Kidney (tissue), 22 donors: Measurements from ENCODE around the gene RUVBL1. TPM values are rescaled to one million over a fixed set of nuclear protein-coding genes. Genes with fewer than 3 reads are reported as not detected.

ENCODE experiments used
- DNase-seq, 5 donors: peaks; one replicate each; pipeline ENCODE4 v3.0.0-alpha.2; 2013 to 2020
- FAIRE-seq: peaks from 2 replicates; lab custom pipeline; 2012; peaks lifted over from hg19 to GRCh38; lab: Jason Lieb, UNC
- H3K27ac ChIP-seq, 2 donors: one replicate each; pipeline ENCODE4 v1.7.0; 2013; ENCODE audit warnings: low read depth in 2 of 2, low read length in 2 of 2, inconsistent platforms in 1 of 2
- H3K27me3 ChIP-seq: one replicate; pipeline ENCODE4 v1.7.1; 2013; ENCODE audit warnings: low read length, inconsistent platforms; ENCODE audit not compliant: control insufficient read depth, insufficient read depth
- H3K36me3 ChIP-seq, 3 donors: one replicate each; pipeline versions ENCODE4 v1.7.0 to v1.7.1; 2013; ENCODE audit warnings: low read length in 3 of 3, control low read depth in 1 of 3, inconsistent platforms in 1 of 3; ENCODE audit not compliant: insufficient read depth in 3 of 3, control insufficient read depth in 2 of 3
- H3K4me1 ChIP-seq, 3 donors: one replicate each; pipeline versions ENCODE4 v1.7.0 to v1.7.1; 2013; ENCODE audit warnings: low read length in 3 of 3, inconsistent platforms in 1 of 3, low read depth in 1 of 3; ENCODE audit not compliant: control insufficient read depth in 2 of 3, insufficient read depth in 2 of 3
- H3K4me3 ChIP-seq, 3 donors: one replicate each; pipeline versions ENCODE4 v1.7.0 to v1.8.1; 2013; ENCODE audit warnings: low read length in 3 of 3, control low read depth in 1 of 3, inconsistent platforms in 1 of 3
- H3K9ac ChIP-seq, 3 donors: one replicate each; pipeline versions ENCODE4 v1.7.0 to v1.7.1; 2013; ENCODE audit warnings: low read length in 3 of 3, control low read depth in 1 of 3, inconsistent platforms in 1 of 3
- H3K9me3 ChIP-seq, 3 donors: one replicate each; pipeline versions ENCODE4 v1.7.0 to v1.7.1; 2013; ENCODE audit warnings: low read length in 3 of 3, control low read depth in 1 of 3, inconsistent platforms in 1 of 3; ENCODE audit not compliant: control insufficient read depth in 2 of 3, insufficient read depth in 1 of 3
- CTCF ChIP-seq: IDR thresholded peaks from 3 replicates; pipeline ENCODE4 v1.5.1; 2012; ENCODE audit warnings: mild to moderate bottlenecking, moderate library complexity, borderline replicate concordance; ENCODE audit not compliant: insufficient read depth; ENCODE audit errors: extremely low read depth
- intact Hi-C: fragments of 100-400 bp; cut with DNase I; formaldehyde crosslinking; loops from one replicate; pipeline ENCODE4 v1.11.1; 2022
- long read RNA-seq, 10 donors: library from polyadenylated mRNA in 1 of 10; unstranded in 1 of 10; transcript quantifications; one replicate each; pipeline ENCODE4 v2.0.0 and lab custom pipeline, GENCODE V29; 2021 to 2026
- polyA plus RNA-seq: library from polyadenylated mRNA; stranded (reverse); fragments of 350-450 nt; fragmentation: Illumina TruSeq; extraction: RNeasy Lipid Tissue Mini Kit (QIAGEN cat#74804); gene quantifications from one replicate; pipeline ENCODE4 v1.2.3, GENCODE V29; 2014; ENCODE audit warnings: low read depth, low replicate concordance; ENCODE audit not compliant: insufficient read depth
- total RNA-seq: library from RNA; stranded (reverse); fragmentation: NEBNext Ultra II Directional; extraction: Animal tissue kit (Norgen Biotek cat#: 25700); gene quantifications from one replicate; pipeline ENCODE4 v1.2.1, GENCODE V29; 2021
- donor health status: control.
- donor health status: control.
- donor health status: control.
- donor health status: control.
- donor health status: control.
- donor health status: DM: yes; HTN: yes; CAD: no.
- donor health status: Normal renal cell carcinoma (clear cell type).

Gene RUVBL1
- 32.7 TPM for total RNA-seq
- 41.9 TPM for polyA plus RNA-seq
- long read RNA-seq, donor 1, full-length matches to known transcripts = 19 of 34 reads
- long read RNA-seq, donor 1, partial matches to known transcripts = 15 of 34 reads
- long read RNA-seq, donor 1, other reads (novel, unspliced or antisense) = 0 of 34 reads
- long read RNA-seq, donor 2, full-length matches to known transcripts = 20 of 27 reads
- long read RNA-seq, donor 2, partial matches to known transcripts = 7 of 27 reads
- long read RNA-seq, donor 2, other reads (novel, unspliced or antisense) = 0 of 27 reads
- long read RNA-seq, donor 3, full-length matches to known transcripts = 20 of 35 reads
- long read RNA-seq, donor 3, partial matches to known transcripts = 15 of 35 reads
- long read RNA-seq, donor 3, other reads (novel, unspliced or antisense) = 0 of 35 reads
- long read RNA-seq, donor 4, full-length matches to known transcripts = 18 of 24 reads
- long read RNA-seq, donor 4, partial matches to known transcripts = 6 of 24 reads
- long read RNA-seq, donor 4, other reads (novel, unspliced or antisense) = 0 of 24 reads
- long read RNA-seq, donor 5, full-length matches to known transcripts = 1 of 1 reads
- long read RNA-seq, donor 5, partial matches to known transcripts = 0 of 1 reads
- long read RNA-seq, donor 5, other reads (novel, unspliced or antisense) = 0 of 1 reads
- long read RNA-seq, donor 6, full-length matches to known transcripts = 36 of 57 reads
- long read RNA-seq, donor 6, partial matches to known transcripts = 21 of 57 reads
- long read RNA-seq, donor 6, other reads (novel, unspliced or antisense) = 0 of 57 reads
- long read RNA-seq, donor 7, full-length matches to known transcripts = 25 of 47 reads
- long read RNA-seq, donor 7, partial matches to known transcripts = 3 of 47 reads
- long read RNA-seq, donor 7, other reads (novel, unspliced or antisense) = 19 of 47 reads
- long read RNA-seq, donor 8, full-length matches to known transcripts = 17 of 88 reads
- long read RNA-seq, donor 8, partial matches to known transcripts = 71 of 88 reads
- long read RNA-seq, donor 8, other reads (novel, unspliced or antisense) = 0 of 88 reads
- long read RNA-seq, donor 9, full-length matches to known transcripts = 9 of 34 reads
- long read RNA-seq, donor 9, partial matches to known transcripts = 13 of 34 reads
- long read RNA-seq, donor 9, other reads (novel, unspliced or antisense) = 12 of 34 reads
- long read RNA-seq, donor 10, full-length matches to known transcripts = 12 of 18 reads
- long read RNA-seq, donor 10, partial matches to known transcripts = 6 of 18 reads
- long read RNA-seq, donor 10, other reads (novel, unspliced or antisense) = 0 of 18 reads

- H3K4me3 ChIP-seq = peak within 1 kb of the TSS; percentile 83 to 93 (median 92)
- H3K9me3 ChIP-seq = no peaks in the 10 kb centered on the region
- FAIRE-seq (peak; percentile 74), DNase-seq (peak; percentile 98 to 99 (median 99))
- H3K4me1 ChIP-seq = peaks cover 0 to 6% (median 2%) of the 10 kb centered on the region in 3 donors
- TF ChIP-seq CTCF = no peak
- H3K36me3 ChIP-seq = no peaks in the 10 kb centered on the region
- H3K27me3 ChIP-seq = no peaks in the 10 kb centered on the region
- H3K27ac ChIP-seq = peak within 1 kb of the TSS; percentile 54 to 73
- intact Hi-C loops = no loop called here
- H3K9ac ChIP-seq = peak within 1 kb of the TSS; percentile 66 to 83 (median 69)
Measured at GRCh38 chr3:128123538-128124368, at the start of gene RUVBL1. TSS of gene RUVBL1 (minus strand) at chr3:128123812. CDS start at chr3:128123724, 88 bp downstream.

- no peak overlapping the region for H3K27ac ChIP-seq
- no peak for TF ChIP-seq CTCF
- H3K27me3 ChIP-seq = no peaks in the 10 kb centered on the region
- H3K36me3 ChIP-seq = peaks cover 0 to 2% (median 0%) of the 10 kb centered on the region in 3 donors
- H3K4me1 ChIP-seq = peaks cover 2 to 12% (median 4%) of the 10 kb centered on the region in 3 donors
- DNase-seq = peak in 1 of 5 donors; percentile 26
- H3K9ac ChIP-seq = no peak overlapping the region
- no peaks in the 10 kb centered on the region for H3K9me3 ChIP-seq
- no peak for FAIRE-seq
- intact Hi-C loops = loop anchor here (10.0 kb wide), 1 partner anchor 322 kb away; the partner anchor contains the start of gene GATA2
- no peak overlapping the region for H3K4me3 ChIP-seq
Measured at GRCh38 chr3:128173200-128173599, 49.6 kb upstream of the RUVBL1 start.
